ENCODE data around the gene FUNDC2.

FUNDC2 gene

GRCh38 chrX:155023907-155024833 lies 2.5 kb upstream of the FUNDC2 start:
- no peak for DNase-seq (ENCODE audit: low read depth)

- DNase-seq (ENCODE audit: low read depth): no peak
Measured at GRCh38 chrX:155026420-155026726, 271 bp upstream of the FUNDC2 start.

GRCh38 chrX:155027509-155028066 lies 944 bp downstream of the FUNDC2 start:
- peak; percentile 37 for DNase-seq (ENCODE audit: low read depth)

- no peak for DNase-seq (ENCODE audit: low read depth)
Measured at GRCh38 chrX:155028129-155028528, 1.5 kb downstream of the FUNDC2 start.

GRCh38 chrX:155028877-155029291 lies 2.2 kb downstream of the FUNDC2 start:
- DNase-seq (ENCODE audit: low read depth): no peak

GRCh38 chrX:155031657-155032056 lies 5.0 kb downstream of the FUNDC2 start:
- no peak for DNase-seq (ENCODE audit: low read depth)

GRCh38 chrX:155035688-155036087 lies 9.0 kb downstream of the FUNDC2 start:
- no peak for DNase-seq (ENCODE audit: low read depth)

GRCh38 chrX:155046129-155046810 lies 19.6 kb downstream of the FUNDC2 start:
- no peak for DNase-seq (ENCODE audit: low read depth)

GRCh38 chrX:155046811-155047528 lies 20.3 kb downstream of the FUNDC2 start:
- no peak for DNase-seq (ENCODE audit: low read depth)

GRCh38 chrX:155048977-155049619 lies 22.5 kb downstream of the FUNDC2 start:
- DNase-seq (ENCODE audit: low read depth): no peak

GRCh38 chrX:155052738-155053498 lies 26.3 kb downstream of the FUNDC2 start:
- no peak for DNase-seq (ENCODE audit: low read depth)

GRCh38 chrX:155053656-155054055 lies 27.0 kb downstream of the FUNDC2 start:
- DNase-seq (ENCODE audit: low read depth): no peak

- no peak for DNase-seq (ENCODE audit: low read depth)
Measured at GRCh38 chrX:155054255-155054654, 27.6 kb downstream of the FUNDC2 start.

- no peak for DNase-seq (ENCODE audit: low read depth)
Measured at GRCh38 chrX:155055494-155055893, 28.9 kb downstream of the FUNDC2 start.

GRCh38 chrX:155056471-155056870 lies 29.8 kb downstream of the FUNDC2 start:
- DNase-seq (ENCODE audit: low read depth): no peak

- no peak for DNase-seq (ENCODE audit: low read depth)
Measured at GRCh38 chrX:155056877-155057792, 30.5 kb downstream of the FUNDC2 start.

GRCh38 chrX:155061760-155062159 lies 35.1 kb downstream of the FUNDC2 start:
- DNase-seq (ENCODE audit: low read depth): no peak

GRCh38 chrX:155065035-155065734 lies 38.5 kb downstream of the FUNDC2 start:
- DNase-seq (ENCODE audit: low read depth): no peak

GRCh38 chrX:155068165-155068564 lies 41.5 kb downstream of the FUNDC2 start:
- DNase-seq (ENCODE audit: low read depth): no peak
